ENCODE data around the gene ING5.

GRCh38 chr2:241746084-241746483, 44.2 kb downstream of the ING5 start:
- TF ChIP-seq CTCF (IDR thresholded peaks at IDR 0.05) (no peak), POLR2A (IDR thresholded peaks at IDR 0.05) (no peak)

Measured in uterus (tissue), 2 donors.